ENCODE measurements around the gene MFSD6.
"Not testable (repeated sequence)": the region's sequence is repeated elsewhere in the genome, so short reads cannot be mapped to it uniquely, and the experiment has no call there.

MFSD6 gene

DNA sequence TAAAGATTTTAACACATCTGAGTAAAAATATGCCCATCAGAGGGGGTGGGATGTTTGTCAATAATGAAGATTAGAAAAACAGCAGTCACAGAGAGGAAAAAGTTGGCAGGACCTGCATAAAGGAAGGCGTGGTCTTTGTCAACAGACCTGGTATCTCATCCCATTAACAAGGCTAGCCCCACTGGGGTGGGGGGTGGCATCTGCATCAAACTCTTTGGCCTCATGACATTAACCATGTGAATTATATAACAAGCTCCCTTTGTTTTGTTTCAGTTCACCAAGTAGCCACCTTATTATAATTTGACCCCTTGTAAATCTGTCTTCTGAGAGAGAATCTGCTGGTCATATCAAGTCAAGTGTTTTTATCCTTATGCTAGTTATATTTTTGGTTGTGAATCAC lies 97.5 kb downstream of the MFSD6 start:
- in situ Hi-C loops (cut with MboI; ENCODE audit: low pct_unique_long_range_greater_than_20kb, low sequenced_read_pairs, unreplicated experiment), result no loop called here

DNA sequence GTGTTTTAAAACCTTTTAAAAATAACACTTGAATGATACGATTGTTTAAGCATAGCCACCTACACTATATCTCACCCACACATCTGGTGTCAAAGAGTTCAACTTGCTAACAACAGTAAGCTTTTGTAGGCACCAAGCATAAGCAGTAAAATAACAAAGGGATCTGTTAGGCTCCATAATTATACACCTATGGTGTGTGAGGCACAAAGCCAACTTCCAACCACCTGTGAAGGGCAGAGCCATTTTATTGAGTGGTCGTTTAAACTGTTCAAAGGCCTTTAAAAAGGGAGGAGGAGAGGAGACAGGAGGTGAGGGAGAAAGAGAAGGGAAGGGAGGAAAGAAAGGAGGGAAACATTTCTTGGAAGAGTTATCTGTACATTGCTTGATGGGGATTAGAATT lies 98.5 kb downstream of the MFSD6 start:
- in situ Hi-C loops (cut with MboI; ENCODE audit: low pct_unique_long_range_greater_than_20kb, low sequenced_read_pairs, unreplicated experiment), result no loop called here
- no peak for DNase-seq (ENCODE audit: low spot score)
- TF ChIP-seq, protein P1, sequence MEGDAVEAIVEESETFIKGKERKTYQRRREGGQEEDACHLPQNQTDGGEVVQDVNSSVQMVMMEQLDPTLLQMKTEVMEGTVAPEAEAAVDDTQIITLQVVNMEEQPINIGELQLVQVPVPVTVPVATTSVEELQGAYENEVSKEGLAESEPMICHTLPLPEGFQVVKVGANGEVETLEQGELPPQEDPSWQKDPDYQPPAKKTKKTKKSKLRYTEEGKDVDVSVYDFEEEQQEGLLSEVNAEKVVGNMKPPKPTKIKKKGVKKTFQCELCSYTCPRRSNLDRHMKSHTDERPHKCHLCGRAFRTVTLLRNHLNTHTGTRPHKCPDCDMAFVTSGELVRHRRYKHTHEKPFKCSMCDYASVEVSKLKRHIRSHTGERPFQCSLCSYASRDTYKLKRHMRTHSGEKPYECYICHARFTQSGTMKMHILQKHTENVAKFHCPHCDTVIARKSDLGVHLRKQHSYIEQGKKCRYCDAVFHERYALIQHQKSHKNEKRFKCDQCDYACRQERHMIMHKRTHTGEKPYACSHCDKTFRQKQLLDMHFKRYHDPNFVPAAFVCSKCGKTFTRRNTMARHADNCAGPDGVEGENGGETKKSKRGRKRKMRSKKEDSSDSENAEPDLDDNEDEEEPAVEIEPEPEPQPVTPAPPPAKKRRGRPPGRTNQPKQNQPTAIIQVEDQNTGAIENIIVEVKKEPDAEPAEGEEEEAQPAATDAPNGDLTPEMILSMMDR (IDR thresholded peaks at IDR 0.05; ENCODE audit: extremely low read depth, insufficient read depth, missing control alignments), result no peak

More for the DNA sequence above, 97.5 kb downstream of the MFSD6 start:
- no peak for DNase-seq (ENCODE audit: low spot score)
- TF ChIP-seq, protein P1 (IDR thresholded peaks at IDR 0.05; ENCODE audit: extremely low read depth, insufficient read depth, missing control alignments), result no peak

DNA sequence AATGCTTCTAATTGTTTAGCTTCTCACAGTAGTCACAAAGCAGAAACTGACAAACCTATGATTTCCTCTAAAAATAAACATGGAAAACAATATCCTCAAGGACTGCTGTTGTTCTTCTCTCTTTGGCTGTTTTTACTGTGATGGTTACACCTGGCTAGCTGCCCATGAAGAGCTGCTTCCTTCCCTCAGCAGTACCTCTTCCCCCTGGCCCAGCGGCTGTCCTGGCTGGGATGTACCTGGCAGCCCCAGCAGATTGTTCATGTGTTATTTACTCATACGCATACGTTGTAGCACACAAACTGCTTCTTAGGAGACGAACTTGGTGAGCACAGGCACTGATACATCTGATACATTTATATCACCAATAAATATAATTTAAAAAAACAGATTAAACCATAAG lies 99.0 kb downstream of the MFSD6 start:
- TF ChIP-seq, protein P1 (IDR thresholded peaks at IDR 0.05; ENCODE audit: extremely low read depth, insufficient read depth, missing control alignments), result no peak
- no peak for DNase-seq (ENCODE audit: low spot score)
- in situ Hi-C loops (cut with MboI; ENCODE audit: low pct_unique_long_range_greater_than_20kb, low sequenced_read_pairs, unreplicated experiment), result no loop called here

DNA sequence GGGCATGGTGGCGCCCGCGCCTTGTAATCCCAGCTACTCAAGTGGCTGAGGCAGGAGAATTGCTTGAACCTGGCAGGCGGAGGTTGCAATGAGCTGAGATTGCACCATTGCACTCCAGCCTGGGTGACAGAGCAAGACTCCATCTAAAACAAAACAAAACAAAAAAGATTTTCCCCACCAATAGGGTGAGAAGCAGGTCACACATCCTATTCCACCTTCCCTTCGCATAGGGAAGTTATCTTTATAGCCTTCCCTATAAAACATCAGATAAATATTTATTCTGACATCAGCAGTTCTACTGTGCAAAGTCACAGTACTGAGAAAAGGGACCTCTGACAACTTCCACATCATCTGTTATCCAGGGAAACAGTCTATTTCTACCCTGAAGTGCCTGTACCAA lies 101.7 kb downstream of the MFSD6 start:
- in situ Hi-C loops (cut with MboI; ENCODE audit: low pct_unique_long_range_greater_than_20kb, low sequenced_read_pairs, unreplicated experiment), result loop anchor here (10.0 kb wide), 2 partner anchors 125 to 425 kb away; no protein-coding TSS in a partner anchor
- DNase-seq (ENCODE audit: low spot score), result not testable (repeated sequence)

DNA sequence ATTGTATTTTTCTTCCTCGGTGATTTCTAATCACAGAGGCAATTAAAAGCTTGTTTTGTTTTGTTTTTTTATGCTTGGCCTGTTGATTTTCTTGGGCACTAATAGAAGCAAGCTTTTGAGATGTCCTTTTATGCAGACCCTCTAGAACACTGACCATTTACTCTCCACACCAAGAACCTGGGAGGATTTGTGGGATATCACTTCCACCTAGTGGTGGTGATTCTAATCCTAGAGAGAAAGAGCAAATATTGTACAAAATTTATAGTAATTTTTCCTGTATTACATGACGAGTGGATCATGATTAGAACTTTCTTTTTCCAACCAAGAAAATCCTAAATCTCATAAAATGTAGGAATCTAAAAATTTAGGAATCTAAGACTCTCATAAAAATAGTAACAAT lies 102.9 kb downstream of the MFSD6 start:
- no peak for DNase-seq (ENCODE audit: low spot score)
- in situ Hi-C loops (cut with MboI; ENCODE audit: low pct_unique_long_range_greater_than_20kb, low sequenced_read_pairs, unreplicated experiment), result loop anchor here (10.0 kb wide), 2 partner anchors 126 to 426 kb away; no protein-coding TSS in a partner anchor
- TF ChIP-seq, protein P1 (IDR thresholded peaks at IDR 0.05; ENCODE audit: extremely low read depth, insufficient read depth, missing control alignments), result peak; percentile 37

DNA sequence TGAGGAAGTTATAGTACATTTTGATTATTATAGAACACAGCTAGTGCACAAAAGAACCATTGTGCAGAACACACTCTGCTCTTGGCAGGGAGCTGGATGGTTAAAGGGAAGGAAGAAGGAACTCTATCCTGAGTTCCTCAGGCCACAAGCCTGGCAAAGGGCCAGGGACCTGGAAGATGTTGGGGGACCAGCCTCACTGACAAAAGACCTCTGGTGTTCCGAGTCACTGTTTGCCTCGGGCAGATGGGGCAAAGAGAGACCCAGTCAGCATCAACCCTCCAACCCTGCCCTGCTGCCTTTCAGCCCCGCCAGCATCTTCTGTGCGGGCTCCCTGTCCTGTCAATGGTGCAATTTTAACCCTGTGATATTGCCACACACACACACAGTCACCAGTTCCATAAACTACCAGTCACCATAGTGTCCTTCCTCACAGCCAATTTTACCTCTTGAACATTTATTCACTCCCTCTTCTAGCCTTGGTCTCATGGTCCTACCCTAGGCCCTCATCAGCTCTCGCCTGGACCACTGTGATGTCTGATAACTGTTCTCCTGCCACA lies 104.5 kb downstream of the MFSD6 start:
- TF ChIP-seq, protein P1 (IDR thresholded peaks at IDR 0.05; ENCODE audit: extremely low read depth, insufficient read depth, missing control alignments), result no peak
- in situ Hi-C loops (cut with MboI; ENCODE audit: low pct_unique_long_range_greater_than_20kb, low sequenced_read_pairs, unreplicated experiment), result loop anchor here (10.0 kb wide), 2 partner anchors 128 to 428 kb away; no protein-coding TSS in a partner anchor
- DNase-seq (ENCODE audit: low spot score), result no peak

DNA sequence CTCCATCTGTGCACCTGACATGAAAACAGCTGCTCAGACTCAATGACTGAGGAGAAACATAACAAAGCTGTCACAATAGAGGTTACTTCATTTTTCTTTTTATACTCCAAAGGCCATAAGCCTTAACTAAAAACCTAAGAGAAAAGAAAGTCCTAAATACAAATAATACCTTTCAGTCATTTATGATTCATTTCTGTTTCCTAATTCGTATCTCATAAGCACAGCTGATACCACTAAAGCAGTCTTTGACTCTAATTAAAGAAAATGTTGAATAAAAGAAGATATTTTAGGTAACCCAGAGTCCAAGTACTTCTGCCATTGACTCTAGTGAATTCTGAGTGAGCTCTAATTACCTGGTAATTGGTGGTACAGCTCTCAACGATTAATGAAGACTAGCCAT lies 105.7 kb downstream of the MFSD6 start:
- in situ Hi-C loops (cut with MboI; ENCODE audit: low pct_unique_long_range_greater_than_20kb, low sequenced_read_pairs, unreplicated experiment), result loop anchor here (10.0 kb wide), 2 partner anchors 129 to 429 kb away; no protein-coding TSS in a partner anchor
- TF ChIP-seq, protein P1 (IDR thresholded peaks at IDR 0.05; ENCODE audit: extremely low read depth, insufficient read depth, missing control alignments), result no peak
- no peak for DNase-seq (ENCODE audit: low spot score)
